Measurements from ENCODE around the gene MRPS14. TPM values are rescaled to one million over a fixed set of nuclear protein-coding genes. Genes with fewer than 3 reads are reported as not detected.
A peak's percentile ranks its signal among the peaks of the same experiment; 100 is the strongest.

MRPS14 gene
- total and polyA plus RNA-seq, 2 of the 4 experiments (the other 2 are of a cell fraction): 22.0 to 23.1 TPM

DNA sequence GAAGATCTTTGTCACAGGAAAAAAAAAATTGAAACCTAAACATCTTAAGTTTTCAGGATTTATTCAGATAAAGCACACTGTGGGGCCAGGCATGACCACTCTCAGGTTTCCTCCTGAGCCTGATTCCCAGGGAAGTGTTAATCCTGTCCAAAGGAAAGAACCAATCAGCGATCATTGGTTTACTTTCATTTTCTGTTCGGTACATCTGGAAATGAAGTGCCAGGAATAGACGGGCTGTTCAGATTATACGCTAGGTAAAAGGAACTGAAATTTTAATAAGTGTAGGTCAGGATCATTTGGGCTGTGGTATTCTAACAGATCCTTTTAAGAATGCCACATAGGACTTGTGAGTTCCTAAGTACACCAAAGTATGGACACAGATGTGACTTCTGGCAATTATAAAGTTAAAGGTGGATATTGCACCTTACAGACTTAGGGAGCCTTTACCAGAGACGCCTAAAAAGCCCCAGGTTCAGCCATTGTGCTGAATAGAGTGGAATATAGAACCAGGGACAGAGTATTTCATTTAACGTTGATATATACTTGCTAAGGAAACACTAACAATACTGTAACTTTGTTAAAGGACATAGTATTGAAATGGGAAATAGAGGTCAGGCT, 32.7 kb downstream of the MRPS14 start:
- POLR2A ChIA-PET (ENCODE audit: unreplicated experiment): no interaction called here

More for the DNA sequence above, 32.7 kb downstream of the MRPS14 start:
- Histone ChIP-seq H3K4me2 (ENCODE audit: low read depth, low read length) (peak overlapping the region; percentile 47; the same call in 1 of the 2 replicates), H2BK20ac (ENCODE audit: low read depth, low read length) (no peak overlapping the region), H3K27ac (ENCODE audit: insufficient read depth, low read length) (peak overlapping the region; percentile 33; the same call in 1 of the 2 replicates), H3K79me1 (ENCODE audit: low read depth in 1 of 2, low read length in 2 of 2) (no peaks in the 10 kb centered on the region), H3K9me1 (ENCODE audit: insufficient read depth, low read length) (no peaks in the 10 kb centered on the region), H2BK120ac (ENCODE audit: low read depth, low read length) (no peak overlapping the region; the same call in 1 of the 2 replicates), H3K4me3 (ENCODE audit: insufficient read depth, low read depth, low read length) (peak overlapping the region; percentile 47; the same call in 1 of the 2 replicates), H3K36me3 (ENCODE audit: control insufficient read depth, insufficient read depth, low read length) (no peaks in the 10 kb centered on the region), H4K8ac (ENCODE audit: low read depth in 2 of 2, low read length in 2 of 2) (peak overlapping the region; percentile 6 to 38; a peak in 2 of 4 replicates), H2AK9ac (replicated peaks; ENCODE audit: low read depth, low read length, poor library complexity) (no peak overlapping the region), H3K4ac (ENCODE audit: low read depth, low read length) (no peak overlapping the region; the same call in 1 of the 2 replicates), H3K4me1 (ENCODE audit: control insufficient read depth, insufficient read depth, low read length) (no peaks in the 10 kb centered on the region; the same call in 1 of the 2 replicates), H2BK15ac (ENCODE audit: low read depth, low read length) (no peak overlapping the region), H3K9ac (ENCODE audit: low read depth, low read length) (peak overlapping the region; percentile 53; the same call in 1 of the 2 replicates), H2AK5ac (ENCODE audit: low read depth, low read length) (no peak overlapping the region), H4K20me1 (ENCODE audit: insufficient read depth, low read length) (no peaks in the 10 kb centered on the region), H3K27me3 (ENCODE audit: control insufficient read depth, insufficient read depth, low read length) (no peaks in the 10 kb centered on the region), H3K18ac (ENCODE audit: low read depth, low read length) (0 out of 2 replicates have a peak overlapping the region, but pooled peaks have one; percentile 33), H4K5ac (ENCODE audit: low read depth, low read length) (no peak overlapping the region), H3K14ac (replicated peaks; ENCODE audit: low read depth, low read length) (no peak overlapping the region), H3K56ac (ENCODE audit: extremely low read depth, insufficient read depth, low read length) (no peak overlapping the region), H4K91ac (ENCODE audit: insufficient read depth, low read depth, low read length) (no peak overlapping the region), H2BK5ac (ENCODE audit: low read depth, low read length, poor library complexity, severe bottlenecking) (no peak overlapping the region), H2AFZ (replicated peaks; ENCODE audit: low read length, poor library complexity) (no peak overlapping the region), H3K23ac (ENCODE audit: low read depth, low read length) (no peak overlapping the region), H3K9me3 (ENCODE audit: control insufficient read depth, insufficient read depth, low read length) (no peaks in the 10 kb centered on the region)
- TF ChIP-seq NFE2L2 (IDR thresholded peaks at IDR 0.05; ENCODE audit: low read depth, low read length) (no peak), RAD21 (IDR thresholded peaks at IDR 0.05; ENCODE audit: low read length) (no peak), RFX5 (IDR thresholded peaks at IDR 0.05; ENCODE audit: low read depth, low read length) (no peak)
- TF ChIP-seq, protein P1, sequence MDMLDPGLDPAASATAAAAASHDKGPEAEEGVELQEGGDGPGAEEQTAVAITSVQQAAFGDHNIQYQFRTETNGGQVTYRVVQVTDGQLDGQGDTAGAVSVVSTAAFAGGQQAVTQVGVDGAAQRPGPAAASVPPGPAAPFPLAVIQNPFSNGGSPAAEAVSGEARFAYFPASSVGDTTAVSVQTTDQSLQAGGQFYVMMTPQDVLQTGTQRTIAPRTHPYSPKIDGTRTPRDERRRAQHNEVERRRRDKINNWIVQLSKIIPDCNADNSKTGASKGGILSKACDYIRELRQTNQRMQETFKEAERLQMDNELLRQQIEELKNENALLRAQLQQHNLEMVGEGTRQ (IDR thresholded peaks at IDR 0.05; ENCODE audit: low read depth, low read length): no peak
- no TSS peak for BruUV-seq (replicated peaks)
- DNase-seq (peak; percentile 61), ATAC-seq (ENCODE audit: low read depth) (peak; percentile 83)
- WGBS, 2 experiments (ENCODE audit: extremely low coverage in 2 of 2, insufficient read length in 1 of 2): 60% methylated on average over 2 of the region's 6 CpGs; no CpG with 5 or more reads in 1 of the 2 experiments
- in situ Hi-C loops (cut with MboI; ENCODE audit: low sequenced_read_pairs): loop anchor here (5.0 to 25.0 kb wide), 2 partner anchors 218 to 728 kb away; no protein-coding TSS in a partner anchor
- CTCF ChIA-PET: interaction anchor here (1.2 kb wide), 1 partner anchor 156 kb away, joined by 3 read pairs; no protein-coding TSS in a partner anchor
- dilution Hi-C loops (cut with HindIII; ENCODE audit: low sequenced_read_pairs, unreplicated experiment): no loop called here
- intact Hi-C loops (cut with micrococcal nuclease): no loop called here

Measured in IMR-90 (cell line).